GM19452 (cell line): Measurements from ENCODE around the gene HDHD5.

ENCODE experiments used
- ATAC-seq: cut with Tn5 transposase; IDR thresholded peaks from one replicate; pipeline ENCODE4 v1.9.1; 2021; ENCODE audit not compliant: unreplicated experiment

The HDHD5 gene

GRCh38 chr22:17106785-17107546, 52.1 kb downstream of the HDHD5 start:
- ATAC-seq = no peak

- no peak for ATAC-seq
These were observed 52.8 kb downstream of the HDHD5 start for GRCh38 chr22:17106161-17106784.

- ATAC-seq = no peak
These were observed 53.6 kb downstream of the HDHD5 start for GRCh38 chr22:17105143-17106129.

GRCh38 chr22:17104336-17104935, 54.6 kb downstream of the HDHD5 start:
- no peak for ATAC-seq

GRCh38 chr22:17103351-17103750, 55.7 kb downstream of the HDHD5 start:
- ATAC-seq = no peak

GRCh38 chr22:17102297-17102667, 56.8 kb downstream of the HDHD5 start:
- no peak for ATAC-seq

GRCh38 chr22:17101475-17102296, 57.4 kb downstream of the HDHD5 start:
- no peak for ATAC-seq

GRCh38 chr22:17100621-17101020, 58.5 kb downstream of the HDHD5 start:
- no peak for ATAC-seq

- no peak for ATAC-seq
These were observed 60.7 kb downstream of the HDHD5 start for GRCh38 chr22:17098379-17098819.

GRCh38 chr22:17097701-17098100, 61.4 kb downstream of the HDHD5 start:
- ATAC-seq = no peak

GRCh38 chr22:17097062-17097461, 62.0 kb downstream of the HDHD5 start:
- ATAC-seq = no peak

- ATAC-seq = no peak
These were observed 63.0 kb downstream of the HDHD5 start for GRCh38 chr22:17096071-17096470.

- no peak for ATAC-seq
These were observed 63.5 kb downstream of the HDHD5 start for GRCh38 chr22:17095538-17095937.

GRCh38 chr22:17093081-17093480, 66.0 kb downstream of the HDHD5 start:
- ATAC-seq = no peak

GRCh38 chr22:17091851-17092250, 67.2 kb downstream of the HDHD5 start:
- no peak for ATAC-seq

- ATAC-seq = no peak
These were observed 68.5 kb downstream of the HDHD5 start for GRCh38 chr22:17090550-17090949.
